ENCODE results near the gene FRMD3. TPM values are rescaled to one million over a fixed set of nuclear protein-coding genes. Genes with fewer than 3 reads are reported as not detected.

Gene FRMD3
- total RNA-seq, 1 donor from 2014 or later = 0.40 TPM

GRCh38 chr9:83469722-83470121 is 68.5 kb downstream of the FRMD3 start:
- no peaks in the 10 kb centered on the region for H3K4me1 Mint-ChIP-seq
- no peak for DNase-seq (ENCODE audit: low spot score in 2 of 2, unreplicated experiment in 2 of 2)
- no peak overlapping the region for H3K4me3 Mint-ChIP-seq
- H3K36me3 Mint-ChIP-seq = no peaks in the 10 kb centered on the region
- H3K27me3 Mint-ChIP-seq (ENCODE audit: low read depth) = peaks cover 44% of the 10 kb centered on the region
- no peak overlapping the region for H3K27ac Mint-ChIP-seq
- H3K9me3 Mint-ChIP-seq = no peaks in the 10 kb centered on the region
- no peak for TF ChIP-seq CTCF (IDR thresholded peaks at IDR 0.05; ENCODE audit: unreplicated experiment)

- Mint-ChIP-seq H3K9me3 (no peaks in the 10 kb centered on the region), H3K4me1 (no peaks in the 10 kb centered on the region), H3K4me3 (no peak overlapping the region), H3K27me3 (ENCODE audit: low read depth) (peaks cover 42% of the 10 kb centered on the region), H3K36me3 (no peaks in the 10 kb centered on the region), H3K27ac (no peak overlapping the region)
- TF ChIP-seq CTCF (IDR thresholded peaks at IDR 0.05; ENCODE audit: unreplicated experiment) = no peak
- DNase-seq (ENCODE audit: low spot score in 2 of 2, unreplicated experiment in 2 of 2) = no peak
These were observed 69.4 kb downstream of the FRMD3 start for GRCh38 chr9:83468821-83469220.

GRCh38 chr9:83466877-83467276 is 71.3 kb downstream of the FRMD3 start:
- no peak for DNase-seq (ENCODE audit: low spot score in 2 of 2, unreplicated experiment in 2 of 2)
- no peaks in the 10 kb centered on the region for H3K4me1 Mint-ChIP-seq
- no peak overlapping the region for H3K27ac Mint-ChIP-seq
- TF ChIP-seq CTCF (IDR thresholded peaks at IDR 0.05; ENCODE audit: unreplicated experiment) = no peak
- no peaks in the 10 kb centered on the region for H3K36me3 Mint-ChIP-seq
- H3K9me3 Mint-ChIP-seq = no peaks in the 10 kb centered on the region
- H3K4me3 Mint-ChIP-seq = no peak overlapping the region
- H3K27me3 Mint-ChIP-seq (ENCODE audit: low read depth) = peaks cover 26% of the 10 kb centered on the region

GRCh38 chr9:83466351-83466750 is 71.8 kb downstream of the FRMD3 start:
- Mint-ChIP-seq H3K27ac (no peak overlapping the region), H3K4me1 (no peaks in the 10 kb centered on the region), H3K9me3 (peaks cover under 1% of the 10 kb centered on the region), H3K27me3 (ENCODE audit: low read depth) (peaks cover 24% of the 10 kb centered on the region), H3K4me3 (no peak overlapping the region), H3K36me3 (no peaks in the 10 kb centered on the region)
- no peak for DNase-seq (ENCODE audit: low spot score in 2 of 2, unreplicated experiment in 2 of 2)
- TF ChIP-seq CTCF (IDR thresholded peaks at IDR 0.05; ENCODE audit: unreplicated experiment) = no peak

- H3K27ac Mint-ChIP-seq = no peak overlapping the region
- H3K4me1 Mint-ChIP-seq = no peaks in the 10 kb centered on the region
- no peaks in the 10 kb centered on the region for H3K27me3 Mint-ChIP-seq (ENCODE audit: low read depth)
- H3K4me3 Mint-ChIP-seq = no peak overlapping the region
- H3K36me3 Mint-ChIP-seq = no peaks in the 10 kb centered on the region
- no peak for DNase-seq (ENCODE audit: low spot score in 2 of 2, unreplicated experiment in 2 of 2)
- peaks cover 7% of the 10 kb centered on the region for H3K9me3 Mint-ChIP-seq
- TF ChIP-seq CTCF (IDR thresholded peaks at IDR 0.05; ENCODE audit: unreplicated experiment) = no peak
These were observed 78.4 kb downstream of the FRMD3 start for GRCh38 chr9:83459830-83460229.

- DNase-seq (ENCODE audit: low spot score in 2 of 2, unreplicated experiment in 2 of 2) = no peak
- Mint-ChIP-seq H3K4me1 (no peaks in the 10 kb centered on the region), H3K36me3 (no peaks in the 10 kb centered on the region), H3K27ac (no peak overlapping the region), H3K27me3 (ENCODE audit: low read depth) (no peaks in the 10 kb centered on the region), H3K9me3 (peaks cover 7% of the 10 kb centered on the region), H3K4me3 (no peak overlapping the region)
- TF ChIP-seq CTCF (IDR thresholded peaks at IDR 0.05; ENCODE audit: unreplicated experiment) = no peak
These were observed 79.7 kb downstream of the FRMD3 start for GRCh38 chr9:83458530-83458929.
